Measurements from ENCODE around the gene TNPO1.
"Not testable (repeated sequence)": the region's sequence is repeated elsewhere in the genome, so short reads cannot be mapped to it uniquely, and the experiment has no call there.

TNPO1 gene

GRCh38 chr5:72790186-72790585 is 26.3 kb upstream of the TNPO1 start:
- H3K4me3 ChIP-seq (ENCODE audit: extremely low read depth, insufficient read depth, low read length, poor library complexity, severe bottlenecking): no peak overlapping the region
- H3K36me3 ChIP-seq (ENCODE audit: control insufficient read depth, insufficient read depth, low read length): no peaks in the 10 kb centered on the region
- WGBS, 2 experiments (ENCODE audit: insufficient coverage in 2 of 2): no CpG with 5 or more reads among the region's 1 CpG
- H3K9me3 ChIP-seq (ENCODE audit: control insufficient read depth, low read length): no peaks in the 10 kb centered on the region
- no peaks in the 10 kb centered on the region for H3K4me1 ChIP-seq (ENCODE audit: control insufficient read depth, insufficient read depth, low read length, poor library complexity, severe bottlenecking)
- no peak overlapping the region for H3K27ac ChIP-seq (ENCODE audit: low read depth, low read length, severe bottlenecking)

- H3K36me3 ChIP-seq (ENCODE audit: control insufficient read depth, insufficient read depth, low read length); H3K4me3 ChIP-seq (ENCODE audit: extremely low read depth, insufficient read depth, low read length, poor library complexity, severe bottlenecking); H3K9me3 ChIP-seq (ENCODE audit: control insufficient read depth, low read length); H3K27ac ChIP-seq (ENCODE audit: low read depth, low read length, severe bottlenecking); H3K4me1 ChIP-seq (ENCODE audit: control insufficient read depth, insufficient read depth, low read length, poor library complexity, severe bottlenecking): not testable (repeated sequence)
- 84 to 97% methylated on average over 3 of the region's 5 CpGs for WGBS, 2 experiments (ENCODE audit: insufficient coverage in 2 of 2)
These were observed 23.8 kb upstream of the TNPO1 start for GRCh38 chr5:72792662-72793061.

DNA sequence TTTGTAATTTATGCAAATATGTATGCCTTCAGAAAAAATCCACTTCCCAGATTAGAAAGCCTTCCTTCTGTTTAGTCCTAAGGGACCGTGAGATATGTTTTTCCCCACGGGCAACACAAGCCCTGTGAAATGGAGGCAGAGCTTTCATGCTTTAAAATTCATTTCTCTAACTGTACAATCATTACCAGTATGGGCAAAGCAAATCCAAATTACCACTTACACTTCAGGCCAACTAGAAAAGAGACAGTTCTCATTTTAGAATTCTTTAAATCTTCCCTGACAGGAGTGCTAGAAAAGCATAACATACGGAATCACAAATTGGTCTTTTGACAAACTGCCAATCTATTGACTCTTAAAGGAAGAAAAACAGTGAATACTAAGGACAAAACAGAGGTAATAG is 20.5 kb upstream of the TNPO1 start:
- WGBS, 2 experiments (ENCODE audit: insufficient coverage in 2 of 2): 83 to 90% methylated on average over 2 of the region's 3 CpGs
- H3K4me3 ChIP-seq (ENCODE audit: extremely low read depth, insufficient read depth, low read length, poor library complexity, severe bottlenecking): no peak overlapping the region

DNA sequence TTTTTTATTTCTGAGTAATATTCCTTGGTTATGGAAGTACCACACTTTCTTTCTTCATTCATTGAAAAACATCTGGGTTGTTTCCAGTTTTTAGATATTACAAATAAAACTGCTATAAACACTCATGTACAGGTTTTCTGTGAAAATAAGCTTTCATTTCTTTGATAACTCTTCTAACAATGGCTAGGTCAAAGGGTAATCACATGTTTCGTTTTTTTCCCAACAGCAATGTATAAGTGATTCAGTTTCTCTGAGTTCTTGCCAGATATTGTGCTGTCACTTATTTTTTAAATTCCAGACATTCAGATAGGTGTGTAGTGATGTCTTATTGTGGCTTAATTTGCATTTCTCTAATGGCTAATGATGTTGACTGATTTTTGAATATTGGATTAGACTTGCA is 16.7 kb upstream of the TNPO1 start:
- Histone ChIP-seq H3K9me3 (ENCODE audit: control insufficient read depth, low read length) (no peaks in the 10 kb centered on the region), H3K36me3 (ENCODE audit: control insufficient read depth, insufficient read depth, low read length) (no peaks in the 10 kb centered on the region), H3K4me3 (ENCODE audit: extremely low read depth, insufficient read depth, low read length, poor library complexity, severe bottlenecking) (no peak overlapping the region), H3K27ac (ENCODE audit: low read depth, low read length, severe bottlenecking) (no peak overlapping the region), H3K4me1 (ENCODE audit: control insufficient read depth, insufficient read depth, low read length, poor library complexity, severe bottlenecking) (no peaks in the 10 kb centered on the region)
- no CpG with 5 or more reads among the region's 1 CpG for WGBS, 2 experiments (ENCODE audit: insufficient coverage in 2 of 2)

More for the DNA sequence above, 20.5 kb upstream of the TNPO1 start:
- Histone ChIP-seq H3K27ac (ENCODE audit: low read depth, low read length, severe bottlenecking) (no peak overlapping the region), H3K9me3 (ENCODE audit: control insufficient read depth, low read length) (no peaks in the 10 kb centered on the region), H3K36me3 (ENCODE audit: control insufficient read depth, insufficient read depth, low read length) (no peaks in the 10 kb centered on the region), H3K4me1 (ENCODE audit: control insufficient read depth, insufficient read depth, low read length, poor library complexity, severe bottlenecking) (no peaks in the 10 kb centered on the region)

DNA sequence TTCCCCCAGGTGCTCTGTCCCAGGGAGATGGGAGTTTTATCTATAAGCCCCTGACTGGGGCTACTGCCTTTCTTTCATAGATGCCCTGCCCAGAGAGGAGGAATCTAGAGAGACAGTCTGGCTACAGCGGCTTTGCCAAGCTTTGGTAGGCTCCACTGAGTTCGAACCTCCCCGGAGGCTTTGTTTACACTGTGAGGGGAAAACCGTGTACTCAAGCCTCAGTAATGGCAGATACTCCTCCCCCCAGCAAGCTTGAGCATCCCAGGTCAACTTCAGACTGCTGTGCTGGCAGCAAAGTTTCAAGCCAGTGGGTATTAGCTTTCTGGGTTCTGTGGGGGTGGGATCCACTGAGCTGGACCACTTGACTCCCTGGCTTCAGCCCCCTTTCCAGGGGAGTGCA is 7.8 kb upstream of the TNPO1 start:
- not testable (repeated sequence) for H3K9me3 ChIP-seq (ENCODE audit: control insufficient read depth, low read length); H3K4me3 ChIP-seq (ENCODE audit: extremely low read depth, insufficient read depth, low read length, poor library complexity, severe bottlenecking); H3K36me3 ChIP-seq (ENCODE audit: control insufficient read depth, insufficient read depth, low read length); H3K4me1 ChIP-seq (ENCODE audit: control insufficient read depth, insufficient read depth, low read length, poor library complexity, severe bottlenecking); H3K27ac ChIP-seq (ENCODE audit: low read depth, low read length, severe bottlenecking)
- WGBS, 2 experiments (ENCODE audit: insufficient coverage in 2 of 2): 64 to 93% methylated on average over 3 to 4 of the region's 4 CpGs

DNA sequence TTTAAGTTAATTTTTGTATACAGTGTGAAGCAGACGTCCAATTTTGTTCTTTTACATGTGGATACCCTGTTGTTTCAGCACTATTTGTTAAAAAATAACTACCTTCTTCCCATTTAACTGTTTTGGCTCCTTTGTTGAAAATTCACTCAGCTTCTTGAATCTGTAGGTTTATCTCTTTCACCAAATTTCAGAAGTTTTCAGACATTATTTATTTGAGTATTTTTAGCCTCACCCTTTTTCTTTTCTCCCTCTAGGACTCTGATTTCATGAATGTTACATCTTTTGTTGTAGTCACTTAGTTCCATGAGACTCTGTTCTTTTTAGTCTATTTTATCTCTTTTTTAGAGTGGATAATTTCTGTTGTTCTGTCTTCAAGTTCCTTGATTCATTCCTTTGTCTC is 4.6 kb upstream of the TNPO1 start:
- H3K4me1 ChIP-seq (ENCODE audit: control insufficient read depth, insufficient read depth, low read length, poor library complexity, severe bottlenecking): no peaks in the 10 kb centered on the region
- H3K27ac ChIP-seq (ENCODE audit: low read depth, low read length, severe bottlenecking): no peak overlapping the region
- H3K4me3 ChIP-seq (ENCODE audit: extremely low read depth, insufficient read depth, low read length, poor library complexity, severe bottlenecking): no peak overlapping the region
- H3K36me3 ChIP-seq (ENCODE audit: control insufficient read depth, insufficient read depth, low read length): no peaks in the 10 kb centered on the region
- no CpG with 5 or more reads among the region's 1 CpG for WGBS, 2 experiments (ENCODE audit: insufficient coverage in 2 of 2)
- no peaks in the 10 kb centered on the region for H3K9me3 ChIP-seq (ENCODE audit: control insufficient read depth, low read length)

GRCh38 chr5:72812488-72812887 is 4.0 kb upstream of the TNPO1 start:
- 83 to 100% methylated on average over 1 of the region's 1 CpG for WGBS, 2 experiments (ENCODE audit: insufficient coverage in 2 of 2)

GRCh38 chr5:72814104-72814503 is 2.4 kb upstream of the TNPO1 start:
- Histone ChIP-seq H3K36me3 (ENCODE audit: control insufficient read depth, insufficient read depth, low read length) (peaks cover under 1% of the 10 kb centered on the region), H3K4me3 (ENCODE audit: extremely low read depth, insufficient read depth, low read length, poor library complexity, severe bottlenecking) (no peak overlapping the region), H3K4me1 (ENCODE audit: control insufficient read depth, insufficient read depth, low read length, poor library complexity, severe bottlenecking) (no peaks in the 10 kb centered on the region), H3K9me3 (ENCODE audit: control insufficient read depth, low read length) (no peaks in the 10 kb centered on the region), H3K27ac (ENCODE audit: low read depth, low read length, severe bottlenecking) (no peak overlapping the region)

More at GRCh38 chr5:72812488-72812887, 4.0 kb upstream of the TNPO1 start:
- no peaks in the 10 kb centered on the region for H3K4me1 ChIP-seq (ENCODE audit: control insufficient read depth, insufficient read depth, low read length, poor library complexity, severe bottlenecking)
- H3K27ac ChIP-seq (ENCODE audit: low read depth, low read length, severe bottlenecking): no peak overlapping the region
- H3K4me3 ChIP-seq (ENCODE audit: extremely low read depth, insufficient read depth, low read length, poor library complexity, severe bottlenecking): no peak overlapping the region
- H3K36me3 ChIP-seq (ENCODE audit: control insufficient read depth, insufficient read depth, low read length): no peaks in the 10 kb centered on the region
- H3K9me3 ChIP-seq (ENCODE audit: control insufficient read depth, low read length): no peaks in the 10 kb centered on the region

DNA sequence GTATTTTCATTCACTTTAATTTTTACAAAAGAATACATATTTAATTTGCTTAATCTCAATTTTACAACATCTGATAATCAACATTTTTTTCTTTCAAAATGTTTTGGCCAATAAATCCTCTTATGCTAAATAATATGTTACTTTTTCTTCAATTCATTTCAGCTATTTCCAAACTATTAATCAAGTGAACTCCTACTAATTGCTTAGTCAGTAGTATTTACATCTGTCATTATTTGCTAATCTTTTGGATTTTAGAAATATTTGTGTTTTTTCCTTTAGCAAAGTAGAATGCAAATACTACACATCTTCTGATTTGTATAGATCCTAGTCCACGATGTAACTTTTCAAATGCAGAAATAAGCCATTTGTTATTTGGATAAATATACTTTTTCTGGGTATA is 1.6 kb upstream of the TNPO1 start:
- Histone ChIP-seq H3K4me3 (ENCODE audit: extremely low read depth, insufficient read depth, low read length, poor library complexity, severe bottlenecking) (no peak overlapping the region), H3K9me3 (ENCODE audit: control insufficient read depth, low read length) (no peaks in the 10 kb centered on the region), H3K27ac (ENCODE audit: low read depth, low read length, severe bottlenecking) (peak overlapping the region; percentile 16), H3K36me3 (ENCODE audit: control insufficient read depth, insufficient read depth, low read length) (peaks cover 7% of the 10 kb centered on the region), H3K4me1 (ENCODE audit: control insufficient read depth, insufficient read depth, low read length, poor library complexity, severe bottlenecking) (no peaks in the 10 kb centered on the region)
- WGBS, 2 experiments (ENCODE audit: insufficient coverage in 2 of 2): no CpG with 5 or more reads among the region's 1 CpG

GRCh38 chr5:72815580-72816283 is 729 bp upstream of the TNPO1 start:
- Histone ChIP-seq H3K36me3 (ENCODE audit: control insufficient read depth, insufficient read depth, low read length) (peaks cover 15% of the 10 kb centered on the region), H3K27ac (ENCODE audit: low read depth, low read length, severe bottlenecking) (peak overlapping the region; percentile 99), H3K4me1 (ENCODE audit: control insufficient read depth, insufficient read depth, low read length, poor library complexity, severe bottlenecking) (no peaks in the 10 kb centered on the region), H3K4me3 (ENCODE audit: extremely low read depth, insufficient read depth, low read length, poor library complexity, severe bottlenecking) (peak overlapping the region; percentile 92), H3K9me3 (ENCODE audit: control insufficient read depth, low read length) (no peaks in the 10 kb centered on the region)
- WGBS, 2 experiments (ENCODE audit: insufficient coverage in 2 of 2): 33% methylated on average over 3 to 5 of the region's 14 CpGs

- H3K27ac ChIP-seq (ENCODE audit: low read depth, low read length, severe bottlenecking): peak overlapping the region; percentile 99
- peaks cover 7% of the 10 kb centered on the region for H3K4me1 ChIP-seq (ENCODE audit: control insufficient read depth, insufficient read depth, low read length, poor library complexity, severe bottlenecking)
- H3K4me3 ChIP-seq (ENCODE audit: extremely low read depth, insufficient read depth, low read length, poor library complexity, severe bottlenecking): peak overlapping the region; percentile 92
- WGBS, 2 experiments (ENCODE audit: insufficient coverage in 2 of 2): 0% methylated on average over 17 to 20 of the region's 24 CpGs
- peaks cover 16% of the 10 kb centered on the region for H3K36me3 ChIP-seq (ENCODE audit: control insufficient read depth, insufficient read depth, low read length)
- H3K9me3 ChIP-seq (ENCODE audit: control insufficient read depth, low read length): no peaks in the 10 kb centered on the region
These were observed 618 bp downstream of the TNPO1 start for GRCh38 chr5:72817076-72817481.
